RWPE2 (cell line): ENCODE results near the gene PIP5K1B.

ENCODE experiments used
- ATAC-seq: fragments of 200-7000 bp; cut with Tn5 transposase; 3 replicates; pipeline ENCODE4 v1.9.1; 2021; ENCODE audit warnings: low read depth
- DNase-seq: peaks from one replicate; pipeline ENCODE4 v3.0.0-alpha.2; 2020; ENCODE audit warnings: low spot score
- H3K27ac ChIP-seq: fragments of 450-650 bp; 2 replicates; pipeline ENCODE4 v1.5.1; 2017; ENCODE audit warnings: mild to moderate bottlenecking; ENCODE audit not compliant: poor library complexity, severe bottlenecking
- H3K27me3 ChIP-seq: fragments of 250-450 bp; sonication (Bioruptor Pico); 2 replicates; pipeline ENCODE4 v1.5.1; 2021; ENCODE audit warnings: mild to moderate bottlenecking, moderate library complexity; ENCODE audit not compliant: insufficient read depth, poor library complexity, severe bottlenecking
- H3K36me3 ChIP-seq: fragments of 250-450 bp; sonication (Bioruptor Pico); 2 replicates; pipeline ENCODE4 v1.5.1; 2020; ENCODE audit warnings: low read depth, mild to moderate bottlenecking, moderate library complexity
- H3K4me1 ChIP-seq: fragments of 250-450 bp; sonication (Bioruptor Pico); 2 replicates; pipeline ENCODE4 v1.5.1; 2021; ENCODE audit warnings: mild to moderate bottlenecking, moderate library complexity; ENCODE audit not compliant: insufficient read depth, poor library complexity, severe bottlenecking
- H3K4me3 ChIP-seq: fragments of 250-450 bp; sonication (Bioruptor Pico); 2 replicates; pipeline ENCODE4 v1.5.1; 2021; ENCODE audit warnings: mild to moderate bottlenecking, moderate library complexity; ENCODE audit not compliant: severe bottlenecking
- H3K9me3 ChIP-seq: fragments of 250-450 bp; sonication (Bioruptor Pico); 2 replicates; pipeline ENCODE4 v1.5.1; 2021; ENCODE audit warnings: mild to moderate bottlenecking, moderate library complexity; ENCODE audit not compliant: severe bottlenecking
- CTCF ChIP-seq: fragments of 450-650 bp; IDR thresholded peaks from one replicate; pipeline ENCODE4 v1.5.1; 2017; ENCODE audit warnings: mild to moderate bottlenecking, moderate library complexity; ENCODE audit not compliant: poor library complexity, severe bottlenecking

The PIP5K1B gene

GRCh38 chr9:68927165-68927564, 222.1 kb downstream of the PIP5K1B start:
- DNase-seq (no peak), ATAC-seq (no peak)
- Histone ChIP-seq H3K9me3 (no peaks in the 10 kb centered on the region), H3K4me3 (no peak overlapping the region), H3K36me3 (no peaks in the 10 kb centered on the region), H3K4me1 (no peaks in the 10 kb centered on the region), H3K27me3 (peaks cover 6% of the 10 kb centered on the region), H3K27ac (no peak overlapping the region)
- no peak for TF ChIP-seq CTCF

GRCh38 chr9:68931821-68932220, 226.8 kb downstream of the PIP5K1B start:
- Histone ChIP-seq H3K9me3 (no peaks in the 10 kb centered on the region), H3K4me3 (no peak overlapping the region), H3K27ac (no peak overlapping the region), H3K4me1 (no peaks in the 10 kb centered on the region), H3K27me3 (peaks cover 4% of the 10 kb centered on the region), H3K36me3 (no peaks in the 10 kb centered on the region)
- DNase-seq (no peak), ATAC-seq (no peak)
- no peak for TF ChIP-seq CTCF

- no peak for TF ChIP-seq CTCF
- H3K4me1 ChIP-seq, result no peaks in the 10 kb centered on the region
- no peak overlapping the region for H3K27ac ChIP-seq
- no peaks in the 10 kb centered on the region for H3K9me3 ChIP-seq
- DNase-seq, result no peak
- H3K4me3 ChIP-seq, result no peak overlapping the region
- H3K27me3 ChIP-seq, result no peaks in the 10 kb centered on the region
- no peaks in the 10 kb centered on the region for H3K36me3 ChIP-seq
- ATAC-seq, result no peak
Measured at GRCh38 chr9:68932458-68932857, 227.4 kb downstream of the PIP5K1B start.

- Histone ChIP-seq H3K27me3 (no peaks in the 10 kb centered on the region), H3K9me3 (no peaks in the 10 kb centered on the region), H3K4me1 (no peaks in the 10 kb centered on the region), H3K4me3 (no peak overlapping the region), H3K36me3 (no peaks in the 10 kb centered on the region), H3K27ac (no peak overlapping the region)
- no peak for TF ChIP-seq CTCF
- ATAC-seq (no peak), DNase-seq (no peak)
Measured at GRCh38 chr9:68933434-68934328, 228.6 kb downstream of the PIP5K1B start.

- Histone ChIP-seq H3K27me3 (no peaks in the 10 kb centered on the region), H3K9me3 (no peaks in the 10 kb centered on the region), H3K4me3 (no peak overlapping the region), H3K4me1 (no peaks in the 10 kb centered on the region), H3K36me3 (no peaks in the 10 kb centered on the region), H3K27ac (no peak overlapping the region)
- ATAC-seq (no peak), DNase-seq (no peak)
- no peak for TF ChIP-seq CTCF
Measured at GRCh38 chr9:68934329-68934644, 229.2 kb downstream of the PIP5K1B start.
